Gastroesophageal sphincter (tissue), 3 donors: ENCODE data around the gene RHOV.

Experiments used
- CTCF ChIP-seq, 4 experiments: fragments of 200-600 bp in 2 of 4; fragments of 450-650 bp in 2 of 4; sonication (generic) in 1 of 4; IDR thresholded peaks; one replicate each; pipeline ENCODE4 v1.5.1; 2017 to 2019; ENCODE audit warnings: antibody characterized with exemption in 4 of 4, mild to moderate bottlenecking in 2 of 4, moderate library complexity in 2 of 4
- POLR2A ChIP-seq, 2 donors: fragments of 450-650 bp; IDR thresholded peaks; one replicate each; pipeline ENCODE4 v1.6.1; 2017; ENCODE audit warnings: antibody characterized with exemption in 2 of 2, mild to moderate bottlenecking in 2 of 2, moderate library complexity in 1 of 2
- POLR2AphosphoS5 ChIP-seq: sonication (generic); formaldehyde crosslinking; IDR thresholded peaks from one replicate; pipeline ENCODE4 v1.6.1; 2017; ENCODE audit warnings: antibody characterized with exemption

GRCh38 chr15:40915116-40915661 lies 41.2 kb upstream of the RHOV start:
- TF ChIP-seq CTCF (IDR thresholded peaks at IDR 0.05) (no peak), POLR2A (IDR thresholded peaks at IDR 0.05) (no peak), POLR2AphosphoS5 (no peak)
